HCT116 (cell line): Measurements from ENCODE around the gene ZDHHC21. TPM values are rescaled to one million over a fixed set of nuclear protein-coding genes. Genes with fewer than 3 reads are reported as not detected.

ENCODE experiments used
- ATAC-seq: fragments of 200-7000 bp; cut with Tn5 transposase; 2 replicates; pipeline ENCODE4 v1.9.1; 2020; ENCODE audit warnings: mild to moderate bottlenecking, moderate library complexity
- BruUV-seq: library from RNA; stranded (reverse); fragments of 400-500 nt; replicated peaks from 2 replicates; lab custom pipeline; 2021; lab: Mats Ljungman, UMichigan
- CTCF ChIA-PET: fragments of 300-600 bp; sonication (Branson Sonifier 250); formaldehyde crosslinking; loops from one replicate; lab custom pipeline; 2021; ENCODE audit warnings: antibody characterized with exemption; lab: Charles Lee
- POLR2A ChIA-PET: fragments of 300-600, 350-600 bp; sonication (Branson Sonifier 250); formaldehyde crosslinking; loops from one replicate; lab custom pipeline; 2021; ENCODE audit warnings: antibody characterized with exemption; lab: Charles Lee
- RAD21 ChIA-PET, 2 experiments: fragments of 300-600 bp; sonication (Branson Sonifier 250); formaldehyde crosslinking; loops; one replicate each; lab custom pipeline; 2023; ENCODE audit warnings: low total read pairs in 2 of 2; ENCODE audit not compliant: uncharacterized antibody in 2 of 2, unreplicated experiment in 2 of 2, low non-redundant PET in 1 of 2; lab: Charles Lee
- DNase-seq: peaks from one replicate; pipeline ENCODE4 v3.0.0-alpha.2; 2010; ENCODE audit warnings: low read depth, low spot score
- H2AFZ ChIP-seq: fragments of 200-600 bp; shearing (Covaris generic), sonication (generic); 2 replicates; pipeline ENCODE4 v1.6.1; 2017; ENCODE audit warnings: low read depth, mixed run types, mixed read lengths, antibody characterized with exemption, low read length; ENCODE audit not compliant: poor library complexity, severe bottlenecking
- H3K27ac ChIP-seq: 2 replicates; pipeline ENCODE4 v1.5.1; 2012; ENCODE audit warnings: low read depth, low read length
- H3K27me3 ChIP-seq: fragments of 200-600 bp; sonication (generic); 2 replicates; pipeline ENCODE4 v1.6.1; 2016; ENCODE audit warnings: mixed run types, low read length, mixed read lengths; ENCODE audit not compliant: insufficient read depth
- H3K36me3 ChIP-seq, 2 experiments: fragments of 200-500 bp in 1 of 2; fragments of 200-600 bp in 1 of 2; sonication (Bioruptor generic) in 1 of 2; sonication (generic) in 1 of 2; 2 replicates each; pipeline versions ENCODE4 v1.5.1 to v1.6.1; 2014 to 2016; ENCODE audit warnings: low read length in 2 of 2, inconsistent platforms in 1 of 2, mixed read lengths in 1 of 2, mixed run types in 1 of 2; ENCODE audit not compliant: insufficient read depth in 2 of 2, control insufficient read depth in 1 of 2
- H3K4me1 ChIP-seq, 2 experiments: fragments of 200-600 bp in 1 of 2; sonication (generic) in 1 of 2; 2 replicates each; pipeline versions ENCODE4 v1.5.1 to v1.6.1; 2012 to 2017; ENCODE audit warnings: low read length in 2 of 2, inconsistent platforms in 1 of 2, mild to moderate bottlenecking in 1 of 2, mixed read lengths in 1 of 2, mixed run types in 1 of 2, moderate library complexity in 1 of 2; ENCODE audit not compliant: insufficient read depth in 2 of 2, control insufficient read depth in 1 of 2
- H3K4me2 ChIP-seq: fragments of 200-600 bp; sonication (generic); 2 replicates; pipeline ENCODE4 v1.6.1; 2017; ENCODE audit warnings: mixed run types, low read length, mixed read lengths
- H3K4me3 ChIP-seq, 2 experiments: fragments of 200-600 bp in 1 of 2; sonication (generic) in 1 of 2; replicated peaks in 1 of 2; 2 replicates each; pipeline ENCODE4 v1.5.1; 2011 to 2016; ENCODE audit warnings: low read length in 2 of 2, control low read depth in 1 of 2, low read depth in 1 of 2, mild to moderate bottlenecking in 1 of 2, mixed read lengths in 1 of 2, mixed run types in 1 of 2
- H3K79me2 ChIP-seq: fragments of 200-600 bp; sonication (generic); 2 replicates; pipeline ENCODE4 v1.6.1; 2017; ENCODE audit warnings: mild to moderate bottlenecking, mixed run types, low read length, moderate library complexity, mixed read lengths; ENCODE audit not compliant: insufficient read depth
- H3K9ac ChIP-seq: fragments of 200-600 bp; sonication (generic); 2 replicates; pipeline ENCODE4 v1.6.1; 2016; ENCODE audit warnings: low read length, mixed read lengths
- H3K9me2 ChIP-seq: fragments of 200-600 bp; sonication (generic), shearing (Covaris generic); 2 replicates; pipeline ENCODE4 v1.6.1; 2017; ENCODE audit warnings: mixed run types, mild to moderate bottlenecking, moderate library complexity; ENCODE audit not compliant: insufficient read depth
- H3K9me3 ChIP-seq, 2 experiments: fragments of 200-500 bp in 1 of 2; fragments of 200-600 bp in 1 of 2; sonication (Bioruptor generic) in 1 of 2; sonication (generic) in 1 of 2; 2 replicates each; pipeline ENCODE4 v1.6.1; 2014 to 2017; ENCODE audit warnings: low read length in 2 of 2, mixed read lengths in 2 of 2, inconsistent platforms in 1 of 2, low read depth in 1 of 2, mild to moderate bottlenecking in 1 of 2, mixed run types in 1 of 2, moderate library complexity in 1 of 2; ENCODE audit not compliant: control insufficient read depth in 1 of 2, insufficient read depth in 1 of 2
- H4K20me1 ChIP-seq: fragments of 200-600 bp; sonication (generic), shearing (Covaris generic); 2 replicates; pipeline ENCODE4 v1.6.1; 2017; ENCODE audit warnings: mixed run types, mild to moderate bottlenecking, moderate library complexity; ENCODE audit not compliant: insufficient read depth
- CBX3 ChIP-seq: IDR thresholded peaks from 2 replicates; pipeline ENCODE4 v1.6.1; 2012; ENCODE audit warnings: low read depth
- CEBPB ChIP-seq: IDR thresholded peaks from 2 replicates; pipeline ENCODE4 v1.6.1; 2012; ENCODE audit warnings: low read depth
- EGR1 ChIP-seq: IDR thresholded peaks from 2 replicates; pipeline ENCODE4 v1.6.1; 2012; ENCODE audit warnings: low read depth
- ELF1 ChIP-seq: IDR thresholded peaks from 2 replicates; pipeline ENCODE4 v1.6.1; 2012; ENCODE audit warnings: low read depth, borderline replicate concordance
- EZH2 ChIP-seq: fragments of 200-600 bp; sonication (generic); IDR thresholded peaks from 2 replicates; pipeline ENCODE4 v1.6.1; 2017; ENCODE audit warnings: antibody characterized with exemption, mixed run types
- EZH2phosphoT487 ChIP-seq: fragments of 200-600 bp; IDR thresholded peaks from 2 replicates; pipeline ENCODE4 v1.6.1; 2018; ENCODE audit warnings: antibody characterized with exemption, borderline replicate concordance
- JUND ChIP-seq: IDR thresholded peaks from 2 replicates; pipeline ENCODE4 v1.6.1; 2012
- MAX ChIP-seq: IDR thresholded peaks from 2 replicates; pipeline ENCODE4 v1.6.1; 2012
- POLR2A ChIP-seq: IDR thresholded peaks from 2 replicates; pipeline ENCODE4 v1.7.0; 2011; ENCODE audit warnings: borderline replicate concordance; ENCODE audit not compliant: insufficient read depth, insufficient read length; ENCODE audit errors: extremely low read depth
- RAD21 ChIP-seq: IDR thresholded peaks from 2 replicates; pipeline ENCODE4 v1.6.1; 2012; ENCODE audit warnings: low read depth, mild to moderate bottlenecking
- SIN3A ChIP-seq: IDR thresholded peaks from 2 replicates; pipeline ENCODE4 v1.6.1; 2012; ENCODE audit warnings: low read depth
- SP1 ChIP-seq: IDR thresholded peaks from 2 replicates; pipeline ENCODE4 v1.6.1; 2012; ENCODE audit warnings: low read depth
- YY1 ChIP-seq: IDR thresholded peaks from 2 replicates; pipeline ENCODE4 v1.6.1; 2011; ENCODE audit warnings: low read length, low read depth, moderate library complexity, mild to moderate bottlenecking; ENCODE audit not compliant: insufficient replicate concordance; ENCODE audit errors: extremely low read depth
- ZBTB33 ChIP-seq: IDR thresholded peaks from 2 replicates; pipeline ENCODE4 v1.6.1; 2011; ENCODE audit warnings: mild to moderate bottlenecking, low read length, moderate library complexity; ENCODE audit not compliant: insufficient replicate concordance; ENCODE audit errors: extremely low read depth
- ZFX ChIP-seq: fragments of 450-650 bp; IDR thresholded peaks from 2 replicates; pipeline ENCODE4 v1.6.1; 2017
- ZNF274 ChIP-seq: fragments of 200-500 bp; sonication (Bioruptor generic); IDR thresholded peaks from 2 replicates; pipeline ENCODE4 v1.6.1; 2014; ENCODE audit warnings: mild to moderate bottlenecking, low read depth, low read length, inconsistent platforms
- intact Hi-C: fragments of 100-400 bp; cut with micrococcal nuclease; formaldehyde crosslinking; loops from 2 replicates; pipeline ENCODE4 v1.10.0; 2022
- total RNA-seq: library from RNA; stranded (reverse); gene quantifications from one replicate; pipeline ENCODE4 v1.2.1, GENCODE V29; 2021; ENCODE audit not compliant: unreplicated experiment
- TF ChIP-seq, protein P1 (sequence below): IDR thresholded peaks from 2 replicates; pipeline ENCODE4 v1.6.1; 2012
- TF ChIP-seq, protein P2 (sequence below), 3 experiments: fragments of 200-600 bp in 1 of 3; sonication (generic) in 1 of 3; IDR thresholded peaks in 2 of 3; conservative IDR thresholded peaks in 1 of 3; 2 replicates each; pipeline ENCODE4 v1.5.1; 2012 to 2017; ENCODE audit warnings: low read depth in 2 of 3, low read length in 2 of 3, antibody characterized with exemption in 1 of 3, borderline replicate concordance in 1 of 3, control low read depth in 1 of 3, mild to moderate bottlenecking in 1 of 3, mixed read lengths in 1 of 3, mixed run types in 1 of 3, moderate library complexity in 1 of 3; ENCODE audit not compliant: insufficient read depth in 1 of 3

ZDHHC21 gene
- total RNA-seq, 1 experiment from 2014 or later, result 5.9 TPM

GRCh38 chr9:14723301-14723700 lies 30.1 kb upstream of the ZDHHC21 start:
- no peaks in the 10 kb centered on the region; the same call in 1 of the 2 replicates for H4K20me1 ChIP-seq
- H3K4me1 ChIP-seq, result no peaks in the 10 kb centered on the region
- ChIA-PET POLR2A (no interaction called here), RAD21 (no interaction called here), CTCF (no interaction called here)
- H2AFZ ChIP-seq, result no peak overlapping the region
- intact Hi-C loops, result no loop called here
- no peak overlapping the region for H3K27ac ChIP-seq
- TF ChIP-seq ZNF274 (no peak), EZH2 (no peak)
- no peak for DNase-seq
- BruUV-seq, result no TSS peak
- peaks cover 37% of the 10 kb centered on the region for H3K27me3 ChIP-seq
- no peaks in the 10 kb centered on the region for H3K9me3 ChIP-seq
- H3K4me3 ChIP-seq, result no peak overlapping the region
- H3K79me2 ChIP-seq, result no peaks in the 10 kb centered on the region
- H3K36me3 ChIP-seq, result no peaks in the 10 kb centered on the region
- no peaks in the 10 kb centered on the region for H3K9me2 ChIP-seq
- H3K9ac ChIP-seq, result no peak overlapping the region
- H3K4me2 ChIP-seq, result no peak overlapping the region
- no peak for ATAC-seq

- DNase-seq (no peak), ATAC-seq (no peak)
- H4K20me1 ChIP-seq, result no peaks in the 10 kb centered on the region; the same call in 1 of the 2 replicates
- H3K9me3 ChIP-seq, result no peaks in the 10 kb centered on the region
- no peaks in the 10 kb centered on the region for H3K36me3 ChIP-seq
- RAD21 ChIA-PET, result no interaction called here
- no peak within 1 kb of the TSS for H3K27ac ChIP-seq
- no peak within 1 kb of the TSS for H2AFZ ChIP-seq
- no peaks in the 10 kb centered on the region for H3K79me2 ChIP-seq
- intact Hi-C loops, result no loop called here
- H3K4me2 ChIP-seq, result no peak within 1 kb of the TSS
- H3K9ac ChIP-seq, result no peak within 1 kb of the TSS
- H3K9me2 ChIP-seq, result no peaks in the 10 kb centered on the region
- H3K4me3 ChIP-seq, result no peak within 1 kb of the TSS
- H3K4me1 ChIP-seq, result no peaks in the 10 kb centered on the region
- POLR2A ChIA-PET, result no interaction called here
- no TSS peak for BruUV-seq
- H3K27me3 ChIP-seq, result peaks cover 45% of the 10 kb centered on the region
- CTCF ChIA-PET, result no interaction called here
- no peak for TF ChIP-seq ZFX
- TF ChIP-seq, protein P1, sequence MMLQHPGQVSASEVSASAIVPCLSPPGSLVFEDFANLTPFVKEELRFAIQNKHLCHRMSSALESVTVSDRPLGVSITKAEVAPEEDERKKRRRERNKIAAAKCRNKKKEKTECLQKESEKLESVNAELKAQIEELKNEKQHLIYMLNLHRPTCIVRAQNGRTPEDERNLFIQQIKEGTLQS, result no peak
- TF ChIP-seq YY1, result no peak
- no peak for TF ChIP-seq RAD21
- no peak for TF ChIP-seq ELF1
- TF ChIP-seq POLR2A, result no peak
- TF ChIP-seq, protein P2, sequence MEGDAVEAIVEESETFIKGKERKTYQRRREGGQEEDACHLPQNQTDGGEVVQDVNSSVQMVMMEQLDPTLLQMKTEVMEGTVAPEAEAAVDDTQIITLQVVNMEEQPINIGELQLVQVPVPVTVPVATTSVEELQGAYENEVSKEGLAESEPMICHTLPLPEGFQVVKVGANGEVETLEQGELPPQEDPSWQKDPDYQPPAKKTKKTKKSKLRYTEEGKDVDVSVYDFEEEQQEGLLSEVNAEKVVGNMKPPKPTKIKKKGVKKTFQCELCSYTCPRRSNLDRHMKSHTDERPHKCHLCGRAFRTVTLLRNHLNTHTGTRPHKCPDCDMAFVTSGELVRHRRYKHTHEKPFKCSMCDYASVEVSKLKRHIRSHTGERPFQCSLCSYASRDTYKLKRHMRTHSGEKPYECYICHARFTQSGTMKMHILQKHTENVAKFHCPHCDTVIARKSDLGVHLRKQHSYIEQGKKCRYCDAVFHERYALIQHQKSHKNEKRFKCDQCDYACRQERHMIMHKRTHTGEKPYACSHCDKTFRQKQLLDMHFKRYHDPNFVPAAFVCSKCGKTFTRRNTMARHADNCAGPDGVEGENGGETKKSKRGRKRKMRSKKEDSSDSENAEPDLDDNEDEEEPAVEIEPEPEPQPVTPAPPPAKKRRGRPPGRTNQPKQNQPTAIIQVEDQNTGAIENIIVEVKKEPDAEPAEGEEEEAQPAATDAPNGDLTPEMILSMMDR (IDR thresholded peaks at IDR 0.05 in 2 of 3, conservative IDR thresholded peaks at IDR 0.05 in 1 of 3; ENCODE audit: borderline replicate concordance in 1 of 3, insufficient read depth in 1 of 3, low read depth in 2 of 3, low read length in 2 of 3), result no peak
- TF ChIP-seq MAX, result no peak
- no peak for TF ChIP-seq CBX3
- TF ChIP-seq SP1, result no peak
- TF ChIP-seq JUND, result no peak
- TF ChIP-seq EGR1, result no peak
- no peak for TF ChIP-seq CEBPB
- TF ChIP-seq SIN3A, result no peak
- TF ChIP-seq EZH2phosphoT487, result no peak
- TF ChIP-seq EZH2, result no peak
- no peak for TF ChIP-seq ZBTB33
Observed at GRCh38 chr9:14722391-14723035, 29.3 kb upstream of the ZDHHC21 start, which contains the start of gene CER1. TSS of gene CER1 (minus strand) at chr9:14722733. CDS start at chr9:14722672, 61 bp downstream.
